Stimulated activated CD4-positive, alpha-beta T cell treated with anti-CD3 and anti-CD28 coated beads, Interleukin-1b, Interleukin-23, amount 100 ng/mL, for 24 hours (primary cell): ENCODE results near the gene LYPD5.
A peak's percentile ranks its signal among the peaks of the same experiment; 100 is the strongest.
"Not testable (repeated sequence)": the region's sequence is repeated elsewhere in the genome, so short reads cannot be mapped to it uniquely, and the experiment has no call there.

Source experiments
- DNase-seq, 4 experiments: peaks; one replicate each; pipeline ENCODE4 v3.0.0-alpha.2; 2020; ENCODE audit warnings: low read depth in 4 of 4, low spot score in 1 of 4

Gene LYPD5

DNA sequence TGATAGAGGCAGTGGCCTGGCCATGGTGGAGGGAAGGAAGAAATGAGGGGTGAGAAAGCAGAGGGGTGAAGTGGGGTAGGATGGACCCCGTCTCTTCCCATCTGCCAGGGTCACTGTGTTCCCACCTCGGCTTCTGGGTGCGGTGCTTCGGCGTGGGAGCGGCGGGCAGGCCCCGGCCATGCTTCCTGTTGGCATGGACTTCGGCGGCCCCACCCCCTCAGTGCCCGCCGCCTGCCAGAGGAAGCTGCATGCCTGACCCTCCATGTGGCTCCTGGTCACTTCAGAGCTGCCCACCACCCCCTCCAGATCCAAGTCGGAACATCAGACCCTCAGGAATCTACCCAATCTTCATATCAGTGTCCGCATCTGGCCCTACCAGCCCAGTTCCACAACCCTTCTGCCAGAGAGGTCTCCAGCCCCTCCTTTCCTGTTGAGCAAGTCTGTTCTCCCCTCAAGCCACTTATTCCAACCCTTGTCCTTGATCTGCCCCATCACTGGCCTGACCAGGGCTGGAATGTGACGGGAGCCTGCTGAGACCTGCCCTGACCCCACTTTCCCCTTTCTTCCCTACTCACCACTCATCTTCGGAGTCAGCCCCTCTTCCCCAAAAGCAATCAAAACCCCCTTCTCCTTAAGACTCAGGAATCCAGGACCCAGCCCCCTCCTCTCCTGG lies 23.0 kb downstream of the LYPD5 start:
- no peak for DNase-seq

DNA sequence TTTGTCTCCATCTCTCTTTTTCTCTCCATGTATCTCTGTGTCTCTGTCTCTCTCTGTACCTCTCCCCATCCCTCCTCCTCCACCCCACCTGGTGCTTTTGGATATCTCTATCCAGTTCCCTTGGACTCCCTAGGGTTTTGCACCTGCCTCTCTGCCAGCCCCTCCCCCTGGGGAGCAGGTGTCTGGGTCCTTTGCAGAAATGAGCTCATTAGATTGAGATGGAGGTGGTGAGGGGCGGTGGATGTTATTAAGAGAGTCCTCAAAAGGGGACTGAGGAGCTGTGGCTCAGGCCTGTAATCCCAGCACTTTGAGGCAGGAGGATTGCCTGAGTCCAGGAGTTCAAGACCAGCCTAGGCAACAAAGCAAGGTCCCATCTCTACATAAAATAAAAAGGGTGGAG lies 23.6 kb downstream of the LYPD5 start:
- DNase-seq: no peak

DNA sequence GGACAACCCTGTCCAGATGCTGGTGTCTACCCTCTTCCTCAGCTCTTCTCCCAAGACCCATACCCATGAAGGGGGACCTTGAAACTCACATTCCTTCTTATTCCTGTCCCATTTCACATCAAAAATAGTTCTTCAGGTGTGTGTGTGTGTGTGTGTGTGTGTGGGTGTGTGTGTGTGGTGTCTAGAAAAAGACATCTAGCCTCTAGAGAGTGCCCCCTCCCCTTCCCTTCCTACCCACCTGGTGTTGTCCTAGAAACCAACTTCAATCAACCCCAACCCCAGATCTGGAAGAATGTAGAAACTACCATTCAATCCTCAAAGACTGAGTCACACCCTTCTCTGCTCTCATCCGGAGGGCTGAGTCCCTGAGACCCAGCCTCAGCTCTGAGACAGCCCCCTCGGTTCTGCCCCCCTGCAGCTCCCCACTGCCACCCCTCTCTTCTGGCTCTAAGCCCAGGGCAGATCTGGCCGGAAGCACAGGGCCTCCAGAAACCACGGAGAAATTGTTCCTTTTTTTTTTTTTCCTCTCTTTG lies 25.0 kb downstream of the LYPD5 start:
- no peak for DNase-seq

DNA sequence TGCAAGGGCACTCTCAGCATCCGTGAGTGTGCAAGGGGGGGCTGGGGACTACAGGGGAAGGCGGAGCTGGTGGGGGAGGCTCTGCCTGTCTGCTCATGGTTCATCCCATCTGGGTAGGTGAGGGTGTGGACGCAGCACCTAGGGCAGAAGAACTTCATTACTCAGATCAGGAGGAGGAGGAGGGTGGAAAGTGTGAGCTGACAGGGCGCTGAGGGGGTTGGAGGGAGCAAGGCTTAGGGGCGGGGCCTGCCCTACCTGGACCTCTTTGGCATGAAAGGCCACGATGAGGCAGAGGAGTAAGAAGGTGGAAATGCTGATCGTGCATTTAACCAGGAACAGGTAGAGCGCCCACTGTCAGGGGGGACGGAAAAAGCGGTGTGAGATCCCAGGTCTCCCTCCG lies 26.0 kb downstream of the LYPD5 start:
- peak in 3 of 4 experiments; percentile 36 to 81 (median 53) for DNase-seq

DNA sequence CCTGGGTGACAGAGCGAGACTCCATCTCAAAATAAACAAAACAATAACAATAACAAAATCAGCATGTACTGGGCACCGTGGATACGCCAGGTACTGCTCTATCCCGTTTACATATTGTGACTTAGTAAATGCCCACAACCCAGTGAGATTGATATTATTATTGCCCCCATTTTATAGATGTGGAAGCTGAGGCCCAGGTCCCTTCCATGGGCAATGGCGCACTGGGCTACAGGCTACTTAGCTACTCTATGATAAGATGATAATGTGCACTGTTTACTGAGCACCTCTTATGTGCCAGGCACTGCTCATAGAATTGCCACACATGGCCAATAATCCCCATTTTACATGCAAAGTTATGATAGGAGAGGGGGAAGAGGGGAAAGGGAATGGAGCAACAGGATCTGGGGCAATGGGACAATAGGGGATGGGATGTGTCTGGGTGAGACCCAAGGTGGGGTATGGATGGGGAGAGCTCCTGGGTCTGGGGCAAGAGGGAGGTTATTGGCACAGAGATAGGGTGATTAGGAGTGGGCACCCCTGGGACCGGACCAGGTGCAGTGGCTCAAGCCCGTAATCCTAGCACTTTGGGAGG lies 26.9 kb downstream of the LYPD5 start:
- DNase-seq: no peak

DNA sequence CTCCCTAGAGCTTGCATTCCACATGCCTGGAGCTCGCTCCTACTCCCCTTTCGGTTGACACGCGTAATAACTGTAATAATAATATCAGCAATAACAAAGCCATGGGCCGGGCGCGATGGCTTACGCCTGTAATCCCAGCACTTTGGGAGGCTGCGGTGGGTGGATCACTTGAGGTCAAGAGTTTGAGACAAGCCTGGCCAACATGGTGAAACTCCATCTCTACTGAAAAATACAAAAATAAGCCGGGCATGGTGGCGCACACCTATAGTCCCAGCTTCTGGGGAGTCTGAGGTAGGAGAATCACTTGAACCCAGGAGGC lies 27.3 kb downstream of the LYPD5 start:
- DNase-seq: not testable (repeated sequence)

DNA sequence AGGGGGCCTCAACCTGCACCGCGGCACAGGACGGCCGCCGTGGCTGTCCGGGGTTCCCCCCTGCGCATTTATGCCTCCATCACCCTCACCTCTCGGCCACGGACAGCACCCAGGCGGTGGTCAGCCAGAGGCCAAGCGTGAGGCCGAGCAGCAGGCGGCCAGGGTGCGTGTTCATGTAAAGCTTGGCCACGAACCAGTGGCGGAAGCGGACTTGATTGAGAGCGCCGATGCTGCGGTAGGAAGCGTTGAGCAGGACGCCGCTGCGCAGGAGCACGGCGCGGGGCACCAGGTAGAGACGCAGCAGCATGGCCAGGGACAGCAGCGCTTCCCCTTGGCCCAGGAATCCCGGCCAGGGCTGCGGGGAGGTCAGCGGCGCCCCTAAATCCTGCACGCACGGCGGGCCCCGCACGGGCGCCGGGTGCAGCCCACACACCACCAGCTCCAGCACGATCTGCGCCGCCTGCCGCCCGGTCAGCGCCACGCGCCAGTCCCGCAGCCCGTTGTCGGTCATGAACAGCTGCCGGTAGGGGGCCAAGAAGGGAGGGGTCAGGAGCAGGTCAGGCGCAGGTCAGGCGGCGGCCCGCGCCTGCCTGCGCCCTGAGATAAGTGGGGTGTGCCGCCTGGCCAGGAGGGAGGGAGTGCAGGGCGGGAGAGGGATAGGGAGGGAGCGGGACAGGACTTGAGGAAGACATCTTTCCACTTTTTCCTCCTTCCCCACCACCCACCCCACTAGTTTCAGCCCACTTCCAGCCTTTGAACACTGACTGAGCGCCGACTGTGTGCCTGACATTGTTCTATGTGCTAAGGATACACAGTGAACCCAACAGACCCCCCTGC lies 27.9 kb downstream of the LYPD5 start:
- no peak for DNase-seq

DNA sequence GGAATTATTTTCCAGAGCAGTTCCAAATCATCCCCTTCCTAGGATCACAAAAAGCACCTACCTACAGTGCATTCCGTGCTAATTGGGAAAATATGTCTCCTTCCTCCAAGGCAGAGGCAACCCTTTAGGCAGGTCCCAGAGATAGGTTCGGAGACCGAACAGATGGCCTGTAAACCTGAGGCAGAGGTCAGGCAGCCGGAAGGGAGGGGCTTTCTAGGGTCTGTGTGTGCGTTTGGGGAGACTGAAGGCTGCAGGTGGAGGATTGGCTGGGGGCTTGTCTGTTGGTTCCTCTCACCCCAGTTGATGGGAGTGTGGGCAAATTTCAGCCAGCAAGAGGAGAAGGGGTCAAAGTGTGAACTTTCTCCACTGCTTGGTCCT lies 28.5 kb downstream of the LYPD5 start:
- DNase-seq: no peak

DNA sequence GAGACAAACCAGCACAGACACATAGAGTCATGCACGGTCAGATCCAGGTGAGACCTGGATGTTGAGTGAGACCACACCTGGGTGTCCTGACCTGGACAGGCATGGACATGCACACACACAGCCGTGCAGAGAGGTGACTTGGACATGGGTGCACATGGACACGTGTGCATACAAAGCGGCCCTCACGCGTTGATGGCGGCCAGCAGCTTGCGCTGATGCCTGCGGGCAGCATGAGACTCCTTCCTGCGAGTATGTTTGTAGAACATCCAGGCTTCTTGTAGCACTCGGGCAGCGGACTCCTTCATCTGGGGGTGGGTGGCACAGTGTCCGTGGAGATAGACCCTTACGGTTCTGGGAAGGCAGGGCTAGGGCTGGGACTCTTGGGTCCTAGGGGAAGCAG lies 33.0 kb downstream of the LYPD5 start:
- no peak for DNase-seq

DNA sequence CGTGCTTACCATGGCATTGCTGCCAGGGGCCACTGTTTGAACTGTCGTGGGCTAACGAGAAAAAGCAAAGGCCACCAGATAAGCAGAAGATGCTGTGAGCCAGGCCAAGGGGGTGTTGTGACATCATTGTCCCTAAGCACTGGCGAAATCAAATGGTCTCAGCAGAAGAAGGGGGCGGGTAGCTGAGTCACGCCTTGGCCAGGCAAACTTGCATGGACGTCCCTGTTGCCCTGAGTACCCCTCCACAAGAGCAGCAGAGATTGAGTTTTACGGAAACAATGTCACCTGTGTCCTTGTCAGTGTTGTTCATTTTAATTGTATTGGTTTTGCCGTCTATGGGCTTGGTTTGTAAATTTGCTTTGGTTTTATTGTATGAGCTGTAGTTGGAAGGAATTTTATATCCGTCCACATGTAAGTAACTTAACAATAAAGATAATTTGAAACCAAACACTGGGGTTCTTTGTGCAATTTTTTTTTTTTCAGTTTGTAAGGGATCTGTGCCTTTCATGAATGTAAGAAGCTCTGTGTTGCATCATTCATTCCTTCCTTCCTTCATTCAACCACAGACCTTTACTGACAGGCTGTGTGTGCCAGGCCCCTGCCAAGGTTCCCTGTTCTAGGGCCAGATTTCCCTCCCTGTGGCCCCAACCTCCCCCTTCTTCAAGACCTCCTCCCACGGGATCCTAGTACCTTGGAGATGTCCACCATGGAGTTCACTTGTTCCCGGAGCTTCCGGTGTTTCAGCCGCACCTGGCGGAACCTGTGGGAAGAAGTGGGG lies 33.8 kb downstream of the LYPD5 start:
- DNase-seq: no peak

DNA sequence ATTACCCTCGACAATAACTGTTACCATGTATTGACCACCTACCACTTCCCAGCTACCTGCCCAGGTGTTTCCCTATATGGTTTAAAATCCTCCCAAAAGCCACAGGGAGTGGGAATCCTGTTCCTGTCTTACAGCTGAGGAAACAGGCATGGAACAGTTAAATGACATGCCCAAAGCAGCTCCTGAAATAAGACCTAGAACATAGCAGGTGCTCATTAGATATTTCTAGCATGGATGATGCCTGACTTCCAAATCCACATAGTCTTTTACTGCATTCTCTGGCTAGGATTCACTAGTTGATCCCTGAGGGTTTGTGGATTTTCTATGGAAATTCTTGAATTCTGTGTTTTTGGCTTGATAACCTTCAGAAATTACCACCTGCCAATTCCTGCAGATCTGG lies 34.4 kb downstream of the LYPD5 start:
- DNase-seq: no peak

DNA sequence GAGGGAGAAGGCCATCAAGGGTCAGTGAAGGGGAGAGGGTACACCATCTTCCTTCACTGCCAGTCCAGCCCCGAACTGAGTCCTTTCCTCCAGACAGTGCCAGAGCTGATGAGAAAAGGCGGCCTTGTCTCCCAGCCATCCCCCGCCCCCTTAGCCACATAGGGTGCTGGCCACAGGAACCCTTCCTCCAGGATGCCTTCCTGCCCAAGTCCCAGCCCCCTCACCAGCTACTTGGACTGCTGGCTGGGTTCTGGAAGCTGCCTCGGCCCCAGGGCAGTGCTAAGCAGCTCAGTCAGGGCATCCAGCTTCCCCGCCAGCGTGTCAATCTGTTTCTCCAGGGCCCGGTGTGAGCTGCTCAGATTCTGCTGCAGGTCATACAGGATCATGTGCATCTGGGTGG lies 34.9 kb downstream of the LYPD5 start:
- DNase-seq: no peak

DNA sequence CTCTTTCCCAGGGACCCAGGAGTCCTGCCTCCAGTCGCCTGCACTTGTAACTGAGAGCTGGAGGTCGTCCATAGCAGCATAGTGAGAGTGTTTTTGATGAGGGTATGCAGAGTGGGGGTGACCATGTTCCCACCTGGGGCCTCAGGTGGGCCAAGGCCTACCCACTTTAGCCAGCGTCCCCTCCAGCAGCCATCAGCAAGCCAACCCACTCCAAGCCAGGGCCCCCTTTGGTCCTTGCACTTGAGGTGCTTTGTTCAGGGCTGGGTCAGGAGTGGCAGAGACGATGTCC lies 35.5 kb downstream of the LYPD5 start:
- no peak for DNase-seq

DNA sequence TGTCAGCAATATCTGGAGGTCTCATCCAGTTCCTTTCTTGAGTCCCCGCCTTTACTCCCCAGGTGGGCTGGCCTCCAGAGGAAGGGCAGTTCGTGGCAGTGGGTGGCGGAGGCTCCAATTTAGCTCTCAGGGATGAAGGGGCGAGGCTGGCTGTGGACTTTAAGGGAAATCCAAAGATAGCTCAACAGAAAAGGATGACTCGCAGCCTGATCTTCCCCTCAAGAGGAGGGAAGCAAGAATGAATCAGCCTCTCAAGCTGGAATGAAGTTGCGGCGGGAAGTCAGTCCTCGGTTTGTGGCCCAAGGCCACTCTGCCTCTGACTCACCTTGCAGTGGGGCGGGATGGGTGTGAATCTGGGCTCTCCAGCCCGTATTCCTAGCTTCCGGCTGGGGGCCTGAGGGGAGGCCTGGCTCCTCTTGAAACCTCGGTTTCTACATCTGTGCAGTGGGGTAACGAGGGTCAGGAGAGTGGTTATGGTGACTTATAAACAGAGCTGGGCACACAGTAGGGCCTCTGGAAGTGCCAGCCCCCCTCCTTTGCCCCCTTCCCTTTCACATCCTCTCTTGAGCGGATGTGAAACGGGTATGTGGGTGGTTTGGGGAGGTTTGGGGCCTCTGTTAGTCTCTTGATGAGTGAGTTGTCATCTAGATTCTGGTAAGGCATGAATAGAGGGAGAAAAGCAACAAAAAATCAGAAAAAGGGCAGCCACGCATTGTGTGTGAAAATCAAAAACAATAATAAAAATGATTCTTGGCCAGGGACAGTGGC lies 37.0 kb downstream of the LYPD5 start:
- peak in 3 of 4 experiments; percentile 45 to 84 (median 69) for DNase-seq

DNA sequence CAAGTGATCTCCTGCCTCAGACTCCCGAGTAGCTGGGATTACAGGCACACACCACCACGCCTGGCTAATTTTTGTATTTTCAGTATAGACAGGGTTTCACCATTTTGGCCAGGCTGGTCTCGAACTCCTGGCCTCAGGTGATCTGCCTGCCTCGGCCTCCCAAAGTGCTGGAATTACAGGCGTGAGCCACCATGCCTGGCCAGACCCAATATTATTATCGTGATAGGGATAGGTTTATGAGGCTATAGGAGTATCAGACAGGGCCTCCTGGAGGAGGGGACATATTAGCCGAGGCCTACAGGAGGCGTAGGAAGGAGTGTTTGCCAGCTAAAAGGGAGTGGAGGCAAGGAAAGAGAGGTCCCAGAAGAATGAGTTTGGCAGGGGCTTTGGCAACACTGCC lies 37.6 kb downstream of the LYPD5 start:
- DNase-seq: not testable (repeated sequence)

DNA sequence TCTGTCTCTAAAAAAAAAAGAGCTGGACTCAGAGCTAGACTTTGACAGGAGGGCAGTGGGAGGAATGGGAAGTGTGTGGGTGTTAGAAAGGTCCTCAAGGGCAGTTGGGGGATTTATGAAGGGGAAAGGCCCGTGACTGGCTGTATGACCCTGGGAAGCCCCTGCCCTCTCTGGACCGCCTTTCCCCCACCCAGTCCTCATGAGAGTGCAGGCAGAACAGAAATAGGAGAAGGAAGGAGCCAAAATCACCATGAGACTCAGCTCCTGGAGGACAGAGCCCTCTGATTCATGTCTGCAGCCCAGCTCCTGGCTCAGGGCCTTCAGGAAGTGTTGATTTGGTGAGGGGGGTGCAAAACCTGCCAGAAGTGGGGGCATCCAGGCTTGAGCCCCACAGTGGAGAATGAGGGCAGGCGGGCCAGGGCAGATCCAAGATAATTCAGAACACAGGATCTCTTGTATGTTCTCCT lies 38.7 kb downstream of the LYPD5 start:
- no peak for DNase-seq

DNA sequence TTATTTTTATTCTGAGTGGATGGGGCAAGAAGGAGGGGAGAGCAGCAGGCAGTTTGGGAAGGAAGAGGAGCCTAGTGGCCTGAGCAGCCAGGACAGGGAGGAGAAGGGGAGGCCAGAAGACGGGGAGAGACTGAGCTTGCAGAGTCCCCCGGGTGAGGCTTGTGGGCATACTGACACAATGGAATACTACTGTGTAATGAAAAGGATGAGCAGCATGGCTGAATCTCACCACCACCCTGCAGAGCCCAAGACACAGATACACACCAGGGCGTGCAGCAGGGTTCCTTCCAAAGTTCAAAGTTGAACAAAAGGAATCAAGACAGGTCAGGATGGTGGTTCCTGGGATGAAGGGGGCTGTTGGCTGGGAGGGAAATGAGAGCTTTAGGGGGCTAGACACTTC lies 39.4 kb downstream of the LYPD5 start:
- no peak for DNase-seq

DNA sequence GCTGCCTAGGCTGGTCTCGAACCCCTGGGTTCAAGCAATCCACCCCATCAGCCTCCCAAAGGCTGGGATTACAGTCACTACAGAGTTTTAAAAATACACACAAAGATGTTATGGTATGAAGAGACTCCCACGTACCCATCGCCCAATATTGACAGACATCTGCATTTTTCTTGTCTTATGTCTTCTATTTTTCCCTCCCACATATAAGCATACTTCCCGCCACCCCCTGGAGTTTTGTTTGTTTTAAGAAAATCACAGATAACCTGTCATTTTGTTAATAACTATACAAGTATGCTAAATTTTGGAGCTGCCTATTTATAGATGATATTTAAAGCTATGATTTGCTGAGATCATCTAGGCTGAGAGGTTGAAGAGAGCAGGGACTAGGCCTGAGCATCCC lies 41.3 kb downstream of the LYPD5 start:
- no peak for DNase-seq

DNA sequence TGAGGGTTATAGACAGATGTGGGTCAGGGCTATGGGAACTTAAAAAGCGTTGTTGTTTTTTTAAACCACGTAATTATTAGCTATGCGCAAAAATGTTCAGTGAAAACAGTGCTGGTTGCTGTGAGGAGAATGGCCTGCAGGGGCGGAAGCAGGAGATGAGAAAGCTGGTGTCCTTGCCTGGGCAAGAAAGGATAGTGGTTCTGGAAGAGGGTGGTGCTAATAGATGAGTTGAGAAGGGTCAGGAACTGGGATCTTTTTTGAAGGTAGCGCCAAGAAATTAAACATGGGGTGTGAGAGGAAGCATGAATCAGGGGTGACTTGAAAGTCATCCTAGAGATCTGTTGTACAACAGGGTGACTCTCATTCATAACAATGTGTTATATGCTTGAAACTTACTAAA lies 42.7 kb downstream of the LYPD5 start:
- DNase-seq: no peak

DNA sequence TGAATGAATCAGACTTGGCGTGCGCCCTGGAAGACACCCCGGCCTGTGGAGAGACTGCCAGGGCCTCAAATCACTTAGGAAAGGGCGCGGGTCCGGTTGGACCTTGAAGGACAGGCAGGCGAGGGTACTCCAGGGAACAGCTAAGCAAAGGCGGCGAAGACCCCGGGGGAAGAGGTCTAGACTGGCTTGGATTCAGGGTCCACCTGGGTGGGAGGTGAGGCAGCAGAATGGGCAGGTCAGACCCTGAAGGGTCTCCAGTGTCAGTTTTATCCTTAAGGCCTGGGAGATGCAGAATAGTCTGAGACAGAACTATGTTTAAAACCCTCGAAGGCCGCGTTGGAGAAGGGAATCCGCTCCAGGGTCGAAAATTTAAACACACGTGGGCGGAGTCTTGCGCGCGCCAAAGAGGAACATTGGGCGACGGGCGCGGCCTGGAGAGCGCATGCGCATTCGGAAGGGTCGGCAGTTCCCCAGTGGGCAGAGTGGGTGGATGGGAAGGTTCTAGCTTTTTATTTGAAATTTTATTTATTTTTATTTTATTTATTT lies 46.9 kb downstream of the LYPD5 start:
- DNase-seq: peak; percentile 55 to 74 (median 66)
